ENCODE results near the gene CCR7. TPM values are rescaled to one million over a fixed set of nuclear protein-coding genes. Genes with fewer than 3 reads are reported as not detected.
A peak's percentile ranks its signal among the peaks of the same experiment; 100 is the strongest.

CCR7 gene
- total and polyA plus RNA-seq, 7 experiments from 2014 or later = 153 to 2,301 (median 633) TPM

DNA sequence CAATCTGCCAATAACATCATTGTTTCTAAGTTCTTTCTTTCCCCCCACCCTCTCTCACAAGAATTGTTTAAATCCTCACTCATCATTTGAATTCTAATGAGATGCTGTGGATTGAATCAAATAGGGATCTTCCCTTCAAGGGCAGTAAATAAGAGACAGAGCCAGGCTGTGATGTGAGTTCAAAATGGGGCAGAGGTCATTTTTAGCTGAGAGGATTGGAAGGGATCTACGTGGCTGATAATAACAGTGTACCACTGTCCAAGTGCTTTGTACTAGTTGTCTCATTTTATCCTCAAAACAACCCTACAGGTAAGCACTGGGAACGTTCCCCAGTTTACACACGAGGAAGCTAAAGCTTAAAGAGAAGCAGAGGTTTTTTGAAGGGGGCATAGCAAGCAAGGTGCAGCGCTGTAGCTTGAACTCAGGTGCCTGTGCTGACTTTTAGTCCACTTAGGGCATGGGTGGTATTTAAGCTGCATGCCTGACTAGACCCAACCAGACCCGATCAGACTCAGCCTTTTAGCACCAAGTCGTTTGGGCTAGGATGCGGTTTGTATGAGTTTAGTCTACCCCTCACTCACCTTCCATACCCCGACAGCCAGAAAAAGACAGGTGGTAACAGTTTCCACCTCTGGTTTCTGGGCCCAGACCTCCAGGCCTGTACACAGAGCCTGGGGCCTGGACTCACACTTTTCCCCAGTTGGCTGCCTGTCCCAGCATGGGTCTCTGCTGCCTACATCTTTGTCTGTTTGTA is 39.2 kb upstream of the CCR7 start:
- no peaks in the 10 kb centered on the region for H3K9me3 Mint-ChIP-seq
- peak overlapping the region; percentile 95 to 100 (median 99) for H3K27ac Mint-ChIP-seq
- DNase-seq (no peak), ATAC-seq (no peak)
- H3K27ac ChIP-seq (ENCODE audit: low read depth, low read length) = peak overlapping the region; percentile 94
- peaks cover 83 to 99% of the 10 kb centered on the region in 2 donors for H3K4me1 ChIP-seq (ENCODE audit: control insufficient read depth in 2 of 2, insufficient read depth in 2 of 2, low read length in 2 of 2)
- H3K36me3 ChIP-seq (ENCODE audit: control insufficient read depth in 2 of 3, insufficient read depth in 3 of 3, low read length in 3 of 3) = no peaks in the 10 kb centered on the region
- no peaks in the 10 kb centered on the region for H3K9me3 ChIP-seq (ENCODE audit: control insufficient read depth in 2 of 3, low read length in 3 of 3)
- intact Hi-C loops (cut with micrococcal nuclease) = loop anchor here in 1 of 2 donors (10.0 kb wide), 1 partner anchor 500 kb away; the partner anchor contains the start of gene NR1D1
- no peaks in the 10 kb centered on the region for H3K27me3 Mint-ChIP-seq
- H3K36me3 Mint-ChIP-seq = peaks cover 0 to 21% (median 0%) of the 10 kb centered on the region in 5 donors
- peak overlapping the region; percentile 33 for H3K4me3 ChIP-seq (ENCODE audit: low read length)
- H3K4me3 Mint-ChIP-seq = peak overlapping the region; percentile 73 to 90 (median 78)
- ChIA-PET CTCF (interaction anchor here (1.0 to 4.8 kb wide), 8 partner anchors 10 to 51 kb away, joined by 3 to 75 read pairs (median 8); partner anchors contain the start of gene CCR7), POLR2A (interaction anchor here (1.5 to 29.4 kb wide), 10 partner anchors 8 to 1084 kb away, joined by 3 to 2132 read pairs (median 89); partner anchors contain the start of genes CCR7 and EIF1)
- H3K4me1 Mint-ChIP-seq = peaks cover 49 to 100% (median 95%) of the 10 kb centered on the region in 7 donors
- H3K27me3 ChIP-seq (ENCODE audit: control insufficient read depth in 2 of 2, insufficient read depth in 2 of 2, low read length in 2 of 2) = no peaks in the 10 kb centered on the region

GRCh38 chr17:40602445-40603443 is 37.5 kb upstream of the CCR7 start:
- POLR2A ChIA-PET = interaction anchor here (0.7 to 29.4 kb wide), 17 partner anchors 6 to 1086 kb away, joined by 3 to 2132 read pairs (median 5); partner anchors contain the start of genes CCR7 and EIF1
- no peaks in the 10 kb centered on the region for H3K27me3 ChIP-seq (ENCODE audit: control insufficient read depth in 2 of 2, insufficient read depth in 2 of 2, low read length in 2 of 2)
- H3K27ac Mint-ChIP-seq = peak overlapping the region; percentile 95 to 100 (median 99)
- no peaks in the 10 kb centered on the region for H3K9me3 Mint-ChIP-seq
- H3K36me3 Mint-ChIP-seq = peaks cover 0 to 30% (median 0%) of the 10 kb centered on the region in 5 donors
- peak overlapping the region; percentile 33 for H3K4me3 ChIP-seq (ENCODE audit: low read length)
- peaks cover 88 to 100% of the 10 kb centered on the region in 2 donors for H3K4me1 ChIP-seq (ENCODE audit: control insufficient read depth in 2 of 2, insufficient read depth in 2 of 2, low read length in 2 of 2)
- CTCF ChIA-PET = interaction anchor here (0.8 to 4.8 kb wide), 11 partner anchors 10 to 55 kb away, joined by 3 to 75 read pairs (median 6); partner anchors contain the start of gene CCR7
- DNase-seq (peak; percentile 44 to 93 (median 89)), ATAC-seq (peak; percentile 66)
- H3K4me1 Mint-ChIP-seq = peaks cover 55 to 100% (median 96%) of the 10 kb centered on the region in 7 donors
- H3K27ac ChIP-seq (ENCODE audit: low read depth, low read length) = peak overlapping the region; percentile 94
- peak overlapping the region; percentile 69 to 90 (median 81) for H3K4me3 Mint-ChIP-seq
- no peaks in the 10 kb centered on the region for H3K27me3 Mint-ChIP-seq
- no peaks in the 10 kb centered on the region for H3K9me3 ChIP-seq (ENCODE audit: control insufficient read depth in 2 of 3, low read length in 3 of 3)
- intact Hi-C loops (cut with micrococcal nuclease) = loop anchor here in 1 of 2 donors (1.0 to 10.0 kb wide), 5 partner anchors 13 to 498 kb away; partner anchors contain the start of genes CCR7 and NR1D1
- no peaks in the 10 kb centered on the region for H3K36me3 ChIP-seq (ENCODE audit: control insufficient read depth in 2 of 3, insufficient read depth in 3 of 3, low read length in 3 of 3)

GRCh38 chr17:40600486-40601046 is 35.3 kb upstream of the CCR7 start:
- DNase-seq = no peak
- Mint-ChIP-seq H3K4me1 (peaks cover 59 to 100% (median 96%) of the 10 kb centered on the region in 7 donors), H3K36me3 (peaks cover 0 to 39% (median 0%) of the 10 kb centered on the region in 5 donors), H3K27ac (peak overlapping the region; percentile 60 to 100 (median 99)), H3K4me3 (peak overlapping the region in 9 of 10 donors; percentile 35 to 90 (median 77)), H3K27me3 (no peaks in the 10 kb centered on the region), H3K9me3 (peaks cover 0 to 3% (median 0%) of the 10 kb centered on the region in 11 donors)
- ATAC-seq = no peak
- intact Hi-C loops (cut with micrococcal nuclease) = loop anchor here in 1 of 2 donors (10.0 kb wide), 1 partner anchor 496 kb away; the partner anchor contains the start of gene NR1D1
- no peaks in the 10 kb centered on the region for H3K9me3 ChIP-seq (ENCODE audit: control insufficient read depth in 2 of 3, low read length in 3 of 3)
- H3K4me3 ChIP-seq (ENCODE audit: low read length) = no peak overlapping the region
- H3K4me1 ChIP-seq (ENCODE audit: control insufficient read depth in 2 of 2, insufficient read depth in 2 of 2, low read length in 2 of 2) = peaks cover 79 to 100% of the 10 kb centered on the region in 2 donors
- CTCF ChIA-PET = interaction anchor here (0.8 to 1.3 kb wide), 3 partner anchors 15 to 269 kb away, joined by 3 to 4 read pairs (median 3); no protein-coding TSS in a partner anchor
- peak overlapping the region; percentile 94 for H3K27ac ChIP-seq (ENCODE audit: low read depth, low read length)
- no peaks in the 10 kb centered on the region for H3K36me3 ChIP-seq (ENCODE audit: control insufficient read depth in 2 of 3, insufficient read depth in 3 of 3, low read length in 3 of 3)
- POLR2A ChIA-PET = interaction anchor here (0.7 to 1.5 kb wide), 11 partner anchors 9 to 46 kb away, joined by 3 to 31 read pairs (median 6); partner anchors contain the start of gene CCR7
- H3K27me3 ChIP-seq (ENCODE audit: control insufficient read depth in 2 of 2, insufficient read depth in 2 of 2, low read length in 2 of 2) = no peaks in the 10 kb centered on the region

GRCh38 chr17:40599468-40599763 is 34.1 kb upstream of the CCR7 start:
- Mint-ChIP-seq H3K27ac (peak overlapping the region; percentile 95 to 100 (median 99)), H3K4me3 (peak overlapping the region; percentile 71 to 88 (median 77)), H3K4me1 (peaks cover 66 to 100% (median 96%) of the 10 kb centered on the region in 7 donors), H3K9me3 (peaks cover 0 to 3% (median 0%) of the 10 kb centered on the region in 11 donors), H3K27me3 (no peaks in the 10 kb centered on the region), H3K36me3 (peaks cover 0 to 36% (median 0%) of the 10 kb centered on the region in 5 donors)
- no peaks in the 10 kb centered on the region for H3K36me3 ChIP-seq (ENCODE audit: control insufficient read depth in 2 of 3, insufficient read depth in 3 of 3, low read length in 3 of 3)
- H3K9me3 ChIP-seq (ENCODE audit: control insufficient read depth in 2 of 3, low read length in 3 of 3) = no peaks in the 10 kb centered on the region
- DNase-seq = no peak
- CTCF ChIA-PET = interaction anchor here (1.3 kb wide), 2 partner anchors 15 to 16 kb away, joined by 3 to 4 read pairs; no protein-coding TSS in a partner anchor
- POLR2A ChIA-PET = interaction anchor here (1.2 to 4.9 kb wide), 12 partner anchors 7 to 48 kb away, joined by 3 to 179 read pairs (median 27); partner anchors contain the start of gene CCR7
- intact Hi-C loops (cut with micrococcal nuclease) = loop anchor here in 1 of 2 donors (1.0 kb wide), 1 partner anchor 16 kb away; no protein-coding TSS in a partner anchor
- no peaks in the 10 kb centered on the region for H3K27me3 ChIP-seq (ENCODE audit: control insufficient read depth in 2 of 2, insufficient read depth in 2 of 2, low read length in 2 of 2)
- H3K4me3 ChIP-seq (ENCODE audit: low read length) = peak overlapping the region; percentile 25
- ATAC-seq = no peak
- H3K4me1 ChIP-seq (ENCODE audit: control insufficient read depth in 2 of 2, insufficient read depth in 2 of 2, low read length in 2 of 2) = peaks cover 68 to 100% of the 10 kb centered on the region in 2 donors
- peak overlapping the region; percentile 94 for H3K27ac ChIP-seq (ENCODE audit: low read depth, low read length)

GRCh38 chr17:40598619-40599467 is 33.6 kb upstream of the CCR7 start:
- H3K36me3 Mint-ChIP-seq = peaks cover 0 to 32% (median 0%) of the 10 kb centered on the region in 5 donors
- H3K4me1 ChIP-seq (ENCODE audit: control insufficient read depth in 2 of 2, insufficient read depth in 2 of 2, low read length in 2 of 2) = peaks cover 62 to 98% of the 10 kb centered on the region in 2 donors
- no peaks in the 10 kb centered on the region for H3K36me3 ChIP-seq (ENCODE audit: control insufficient read depth in 2 of 3, insufficient read depth in 3 of 3, low read length in 3 of 3)
- peak overlapping the region; percentile 94 for H3K27ac ChIP-seq (ENCODE audit: low read depth, low read length)
- DNase-seq (peak in 8 of 9 donors; percentile 67 to 93 (median 80)), ATAC-seq (peak; percentile 80)
- peak overlapping the region; percentile 25 for H3K4me3 ChIP-seq (ENCODE audit: low read length)
- ChIA-PET CTCF (interaction anchor here (0.7 to 2.4 kb wide), 5 partner anchors 11 to 38 kb away, joined by 3 to 18 read pairs (median 10); no protein-coding TSS in a partner anchor), POLR2A (interaction anchor here (1.3 to 4.9 kb wide), 7 partner anchors 8 to 47 kb away, joined by 3 to 179 read pairs (median 63); partner anchors contain the start of gene CCR7)
- no peaks in the 10 kb centered on the region for H3K9me3 ChIP-seq (ENCODE audit: control insufficient read depth in 2 of 3, low read length in 3 of 3)
- peaks cover 64 to 100% (median 96%) of the 10 kb centered on the region in 7 donors for H3K4me1 Mint-ChIP-seq
- no peaks in the 10 kb centered on the region for H3K27me3 ChIP-seq (ENCODE audit: control insufficient read depth in 2 of 2, insufficient read depth in 2 of 2, low read length in 2 of 2)
- no peaks in the 10 kb centered on the region for H3K27me3 Mint-ChIP-seq
- peaks cover 0 to 3% (median 0%) of the 10 kb centered on the region in 11 donors for H3K9me3 Mint-ChIP-seq
- H3K27ac Mint-ChIP-seq = peak overlapping the region; percentile 95 to 100 (median 99)
- intact Hi-C loops (cut with micrococcal nuclease) = loop anchor here (1.0 kb wide), 5 partner anchors 9 to 37 kb away; partner anchors contain the start of gene CCR7 (in 1 of the 2)
- peak overlapping the region; percentile 53 to 88 (median 76) for H3K4me3 Mint-ChIP-seq
